ENCODE measurements around the gene MSL3. TPM values are rescaled to one million over a fixed set of nuclear protein-coding genes. Genes with fewer than 3 reads are reported as not detected.

The MSL3 gene
- total RNA-seq, 8 experiments from 2014 or later, result 13.5 to 27.3 (median 19.4) TPM

GRCh38 chrX:11791537-11791936 lies 33.5 kb downstream of the MSL3 start:
- 0 to 70% (median 17%) methylated on average over 1 of the region's 1 CpG; no CpG with 5 or more reads in 5 of the 10 experiments for WGBS, 10 experiments

GRCh38 chrX:11792461-11793421 lies 34.7 kb downstream of the MSL3 start:
- in situ Hi-C loops (cut with MboI; ENCODE audit: low pct_unique_long_range_greater_than_20kb in 2 of 9, low sequenced_read_pairs in 9 of 9, unreplicated experiment in 9 of 9), result no loop called here
- ATAC-seq (replicated peaks in 6 of 8), result no peak
- Histone ChIP-seq H3K27ac (no peak overlapping the region), H3K4me1 (replicated peaks in 1 of 2) (no peaks in the 10 kb centered on the region), H3K4me3 (no peak overlapping the region)
- 57 to 100% (median 80%) methylated on average over 1 to 4 of the region's 8 CpGs; no CpG with 5 or more reads in 5 of the 10 experiments for WGBS, 10 experiments

More at GRCh38 chrX:11791537-11791936, 33.5 kb downstream of the MSL3 start:
- in situ Hi-C loops (cut with MboI; ENCODE audit: low pct_unique_long_range_greater_than_20kb in 2 of 9, low sequenced_read_pairs in 9 of 9, unreplicated experiment in 9 of 9), result no loop called here
- ATAC-seq (replicated peaks in 6 of 8), result no peak
- no peak overlapping the region for H3K27ac ChIP-seq
- no peaks in the 10 kb centered on the region for H3K4me1 ChIP-seq (replicated peaks in 1 of 2)
- H3K4me3 ChIP-seq, result no peak overlapping the region

GRCh38 chrX:11793734-11794133 lies 35.7 kb downstream of the MSL3 start:
- in situ Hi-C loops (cut with MboI; ENCODE audit: low pct_unique_long_range_greater_than_20kb in 2 of 9, low sequenced_read_pairs in 9 of 9, unreplicated experiment in 9 of 9), result no loop called here
- ATAC-seq (replicated peaks in 6 of 8), result no peak
- Histone ChIP-seq H3K4me1 (replicated peaks in 1 of 2) (no peaks in the 10 kb centered on the region), H3K4me3 (no peak overlapping the region), H3K27ac (no peak overlapping the region)
- WGBS, 10 experiments, result 17 to 80% (median 29%) methylated on average over 1 to 3 of the region's 6 CpGs; no CpG with 5 or more reads in 6 of the 10 experiments

GRCh38 chrX:11813341-11813740 lies 55.3 kb downstream of the MSL3 start:
- WGBS, 10 experiments, result 25 to 100% (median 60%) methylated on average over 1 to 2 of the region's 2 CpGs; no CpG with 5 or more reads in 5 of the 10 experiments
- in situ Hi-C loops (cut with MboI; ENCODE audit: low pct_unique_long_range_greater_than_20kb in 2 of 9, low sequenced_read_pairs in 9 of 9, unreplicated experiment in 9 of 9), result no loop called here
- Histone ChIP-seq H3K4me1 (replicated peaks in 1 of 2) (no peaks in the 10 kb centered on the region), H3K4me3 (no peak overlapping the region), H3K27ac (no peak overlapping the region)
- ATAC-seq (replicated peaks in 6 of 8), result no peak

Other genes starting within 250 kb of the MSL3 start
- 1 to 10 TPM in 5 of 8 experiments, under 1 TPM in 3; 0.50 to 7.6 (median 2.6) TPM for gene ARHGAP6, start 92.3 kb upstream of the MSL3 start, total RNA-seq